Measurements from ENCODE around the gene TTC34. TPM values are rescaled to one million over a fixed set of nuclear protein-coding genes. Genes with fewer than 3 reads are reported as not detected.
"Not testable (repeated sequence)": the region's sequence is repeated elsewhere in the genome, so short reads cannot be mapped to it uniquely, and the experiment has no call there.

The TTC34 gene
- polyA plus RNA-seq, 1 experiment: 0.11 TPM

- no peak for TF ChIP-seq CTCF (IDR thresholded peaks at IDR 0.05; ENCODE audit: insufficient read depth, low read depth, low read length)
- POLR2A ChIA-PET: no interaction called here
Measured at GRCh38 chr1:2803086-2803930, 1.8 kb upstream of the TTC34 start.

GRCh38 chr1:2802421-2802961 lies 998 bp upstream of the TTC34 start:
- H3K36me3 ChIP-seq (ENCODE audit: control insufficient read depth, insufficient read depth, low read length): no peaks in the 10 kb centered on the region
- ChIA-PET CTCF (no interaction called here), POLR2A (no interaction called here)
- no peak overlapping the region for H3K4me3 ChIP-seq (ENCODE audit: low read depth, low read length)
- no peak for TF ChIP-seq CTCF (IDR thresholded peaks at IDR 0.05; ENCODE audit: insufficient read depth, low read depth, low read length)
- DNase-seq (ENCODE audit: low read depth): no peak
- H3K27me3 ChIP-seq (ENCODE audit: control insufficient read depth, insufficient read depth, low read length): no peaks in the 10 kb centered on the region

More at GRCh38 chr1:2803086-2803930, 1.8 kb upstream of the TTC34 start:
- DNase-seq (ENCODE audit: low read depth): no peak
- CTCF ChIA-PET: no interaction called here
- H3K27me3 ChIP-seq (ENCODE audit: control insufficient read depth, insufficient read depth, low read length): no peaks in the 10 kb centered on the region
- H3K4me3 ChIP-seq (ENCODE audit: low read depth, low read length): no peak overlapping the region
- no peaks in the 10 kb centered on the region for H3K36me3 ChIP-seq (ENCODE audit: control insufficient read depth, insufficient read depth, low read length)

GRCh38 chr1:2801046-2801445 lies 447 bp downstream of the TTC34 start:
- Histone ChIP-seq H3K4me3 (ENCODE audit: low read depth, low read length) (no peak overlapping the region), H3K36me3 (ENCODE audit: control insufficient read depth, insufficient read depth, low read length) (no peaks in the 10 kb centered on the region), H3K27me3 (ENCODE audit: control insufficient read depth, insufficient read depth, low read length) (no peaks in the 10 kb centered on the region)
- ChIA-PET POLR2A (no interaction called here), CTCF (no interaction called here)
- TF ChIP-seq CTCF (IDR thresholded peaks at IDR 0.05; ENCODE audit: insufficient read depth, low read depth, low read length): no peak
- no peak for DNase-seq (ENCODE audit: low read depth)

- no peak for DNase-seq (ENCODE audit: low read depth)
- no peak for TF ChIP-seq CTCF (IDR thresholded peaks at IDR 0.05; ENCODE audit: insufficient read depth, low read depth, low read length)
- CTCF ChIA-PET: no interaction called here
- no peaks in the 10 kb centered on the region for H3K36me3 ChIP-seq (ENCODE audit: control insufficient read depth, insufficient read depth, low read length)
- no peak overlapping the region for H3K4me3 ChIP-seq (ENCODE audit: low read depth, low read length)
- POLR2A ChIA-PET: no interaction called here
- no peaks in the 10 kb centered on the region for H3K27me3 ChIP-seq (ENCODE audit: control insufficient read depth, insufficient read depth, low read length)
Measured at GRCh38 chr1:2800664-2801045, 838 bp downstream of the TTC34 start.

GRCh38 chr1:2799811-2800663 lies 1.5 kb downstream of the TTC34 start:
- no peaks in the 10 kb centered on the region for H3K27me3 ChIP-seq (ENCODE audit: control insufficient read depth, insufficient read depth, low read length)
- POLR2A ChIA-PET: no interaction called here
- no peak for DNase-seq (ENCODE audit: low read depth)
- no peak for TF ChIP-seq CTCF (IDR thresholded peaks at IDR 0.05; ENCODE audit: insufficient read depth, low read depth, low read length)
- CTCF ChIA-PET: no interaction called here
- no peak overlapping the region for H3K4me3 ChIP-seq (ENCODE audit: low read depth, low read length)
- no peaks in the 10 kb centered on the region for H3K36me3 ChIP-seq (ENCODE audit: control insufficient read depth, insufficient read depth, low read length)

GRCh38 chr1:2798958-2799357 lies 2.5 kb downstream of the TTC34 start:
- CTCF ChIA-PET; H3K27me3 ChIP-seq (ENCODE audit: control insufficient read depth, insufficient read depth, low read length); DNase-seq (ENCODE audit: low read depth); POLR2A ChIA-PET; H3K36me3 ChIP-seq (ENCODE audit: control insufficient read depth, insufficient read depth, low read length); H3K4me3 ChIP-seq (ENCODE audit: low read depth, low read length): not testable (repeated sequence)
